Panc1 (cell line): ENCODE results near the gene TSHZ2. TPM values are rescaled to one million over a fixed set of nuclear protein-coding genes. Genes with fewer than 3 reads are reported as not detected.

Experiments used
- ATAC-seq: fragments of 200-7000 bp; cut with Tn5 transposase; 2 replicates; pipeline ENCODE4 v1.9.1; 2020; ENCODE audit warnings: mild to moderate bottlenecking, moderate library complexity
- BruUV-seq: library from RNA; stranded (reverse); fragments of 400-500 nt; replicated peaks from 2 replicates; lab custom pipeline; 2021; lab: Mats Ljungman, UMichigan
- CTCF ChIA-PET: fragments of 300-600 bp; sonication (Branson Sonifier 250); formaldehyde crosslinking; loops from one replicate; lab custom pipeline; 2022; ENCODE audit warnings: antibody characterized with exemption; lab: Charles Lee
- POLR2A ChIA-PET: fragments of 300-600 bp; sonication (Branson Sonifier 250); formaldehyde crosslinking; loops from one replicate; lab custom pipeline; 2022; ENCODE audit warnings: antibody characterized with exemption; lab: Charles Lee
- DNase-seq: peaks from one replicate; pipeline ENCODE4 v3.0.0-alpha.2; 2010; ENCODE audit warnings: low read depth, low spot score
- H3K27ac ChIP-seq: 2 replicates; pipeline ENCODE4 v1.5.1; 2011; ENCODE audit warnings: mild to moderate bottlenecking, low read length, inconsistent platforms
- H3K27me3 ChIP-seq: fragments of 200-500 bp; sonication (Bioruptor generic); 2 replicates; pipeline ENCODE4 v1.6.0; 2014; ENCODE audit warnings: low read length, inconsistent platforms; ENCODE audit not compliant: control insufficient read depth, insufficient read depth
- H3K36me3 ChIP-seq: fragments of 200-500 bp; sonication (Bioruptor generic); 2 replicates; pipeline ENCODE4 v1.5.1; 2014; ENCODE audit warnings: inconsistent platforms, mild to moderate bottlenecking, low read length, moderate library complexity; ENCODE audit not compliant: control insufficient read depth, insufficient read depth
- H3K4me1 ChIP-seq: 2 replicates; pipeline ENCODE4 v1.5.1; 2011; ENCODE audit warnings: inconsistent platforms, mild to moderate bottlenecking, low read length, moderate library complexity; ENCODE audit not compliant: control insufficient read depth, insufficient read depth
- H3K4me3 ChIP-seq, 2 experiments: 2 replicates each; pipeline ENCODE4 v1.5.1; 2011 to 2012; ENCODE audit warnings: low read depth in 2 of 2, low read length in 2 of 2, mild to moderate bottlenecking in 2 of 2, inconsistent platforms in 1 of 2, moderate library complexity in 1 of 2
- H3K9me3 ChIP-seq: fragments of 200-500 bp; sonication (Bioruptor generic); 2 replicates; pipeline ENCODE4 v1.5.1; 2014; ENCODE audit warnings: low read depth, mild to moderate bottlenecking, inconsistent platforms, low read length, moderate library complexity; ENCODE audit not compliant: control insufficient read depth, insufficient read depth
- POLR2AphosphoS5 ChIP-seq: IDR thresholded peaks from 2 replicates; pipeline ENCODE4 v1.6.1; 2012; ENCODE audit warnings: mild to moderate bottlenecking, low read depth, low read length, moderate library complexity
- SIN3A ChIP-seq: IDR thresholded peaks from 2 replicates; pipeline ENCODE4 v1.6.1; 2012; ENCODE audit warnings: low read depth, mild to moderate bottlenecking, low read length, moderate library complexity, borderline replicate concordance; ENCODE audit not compliant: insufficient read depth
- TCF7L2 ChIP-seq: IDR thresholded peaks from 2 replicates; pipeline ENCODE4 v1.6.1; 2011; ENCODE audit warnings: mild to moderate bottlenecking, low read depth, low read length, inconsistent platforms
- in situ Hi-C: cut with HindIII; loops from 2 replicates; pipeline ENCODE4 v1.10.0; 2016; ENCODE audit warnings: low sequenced_read_pairs, low pct_unique_long_range_greater_than_20kb
- intact Hi-C: fragments of 100-400 bp; cut with micrococcal nuclease; formaldehyde crosslinking; loops from one replicate; pipeline ENCODE4 v1.10.0; 2022; ENCODE audit not compliant: unreplicated experiment
- total RNA-seq: library from RNA; stranded (reverse); gene quantifications from one replicate; pipeline ENCODE4 v1.2.1, GENCODE V29; 2021; ENCODE audit not compliant: unreplicated experiment
- TF ChIP-seq, protein P1 (sequence below): fragments of 450-650 bp; IDR thresholded peaks from 2 replicates; pipeline ENCODE4 v1.5.1; 2017; ENCODE audit warnings: mild to moderate bottlenecking
- TF ChIP-seq, protein P2 (sequence below), 2 experiments: IDR thresholded peaks; 2 replicates each; pipeline ENCODE4 v1.6.1; 2011 to 2012; ENCODE audit warnings: low read depth in 2 of 2, control low read depth in 1 of 2, low read length in 1 of 2, mild to moderate bottlenecking in 1 of 2, moderate library complexity in 1 of 2; ENCODE audit not compliant: insufficient read depth in 1 of 2

TSHZ2 gene
- total RNA-seq, 1 experiment from 2014 or later = 0.36 TPM

DNA sequence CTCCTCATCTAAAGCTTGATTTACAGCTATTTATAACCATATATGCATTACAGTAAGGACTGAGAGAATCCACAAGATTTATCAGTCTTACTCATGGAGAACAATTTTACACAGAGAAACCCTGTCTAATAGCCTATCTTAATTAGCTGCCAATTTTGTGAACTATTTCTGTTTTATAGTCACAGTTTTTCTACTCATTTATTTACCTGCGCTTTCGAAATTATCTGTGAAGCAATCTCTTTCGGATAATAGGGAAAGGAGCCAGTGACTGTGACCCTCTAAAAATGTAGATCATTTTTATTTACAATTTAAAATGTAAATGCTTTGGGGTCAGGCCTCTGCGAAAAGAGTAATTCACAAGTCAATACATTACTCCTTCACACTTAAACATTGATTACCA lies 98.1 kb downstream of the TSHZ2 start:
- in situ Hi-C loops = no loop called here
- Histone ChIP-seq H3K4me3 (no peak overlapping the region), H3K4me1 (no peaks in the 10 kb centered on the region), H3K27ac (no peak overlapping the region), H3K9me3 (no peaks in the 10 kb centered on the region), H3K36me3 (no peaks in the 10 kb centered on the region), H3K27me3 (peaks cover 10% of the 10 kb centered on the region)
- TF ChIP-seq, protein P1, sequence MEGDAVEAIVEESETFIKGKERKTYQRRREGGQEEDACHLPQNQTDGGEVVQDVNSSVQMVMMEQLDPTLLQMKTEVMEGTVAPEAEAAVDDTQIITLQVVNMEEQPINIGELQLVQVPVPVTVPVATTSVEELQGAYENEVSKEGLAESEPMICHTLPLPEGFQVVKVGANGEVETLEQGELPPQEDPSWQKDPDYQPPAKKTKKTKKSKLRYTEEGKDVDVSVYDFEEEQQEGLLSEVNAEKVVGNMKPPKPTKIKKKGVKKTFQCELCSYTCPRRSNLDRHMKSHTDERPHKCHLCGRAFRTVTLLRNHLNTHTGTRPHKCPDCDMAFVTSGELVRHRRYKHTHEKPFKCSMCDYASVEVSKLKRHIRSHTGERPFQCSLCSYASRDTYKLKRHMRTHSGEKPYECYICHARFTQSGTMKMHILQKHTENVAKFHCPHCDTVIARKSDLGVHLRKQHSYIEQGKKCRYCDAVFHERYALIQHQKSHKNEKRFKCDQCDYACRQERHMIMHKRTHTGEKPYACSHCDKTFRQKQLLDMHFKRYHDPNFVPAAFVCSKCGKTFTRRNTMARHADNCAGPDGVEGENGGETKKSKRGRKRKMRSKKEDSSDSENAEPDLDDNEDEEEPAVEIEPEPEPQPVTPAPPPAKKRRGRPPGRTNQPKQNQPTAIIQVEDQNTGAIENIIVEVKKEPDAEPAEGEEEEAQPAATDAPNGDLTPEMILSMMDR = no peak
- TF ChIP-seq POLR2AphosphoS5 = no peak
- no peak for TF ChIP-seq SIN3A
- TF ChIP-seq, protein P2, sequence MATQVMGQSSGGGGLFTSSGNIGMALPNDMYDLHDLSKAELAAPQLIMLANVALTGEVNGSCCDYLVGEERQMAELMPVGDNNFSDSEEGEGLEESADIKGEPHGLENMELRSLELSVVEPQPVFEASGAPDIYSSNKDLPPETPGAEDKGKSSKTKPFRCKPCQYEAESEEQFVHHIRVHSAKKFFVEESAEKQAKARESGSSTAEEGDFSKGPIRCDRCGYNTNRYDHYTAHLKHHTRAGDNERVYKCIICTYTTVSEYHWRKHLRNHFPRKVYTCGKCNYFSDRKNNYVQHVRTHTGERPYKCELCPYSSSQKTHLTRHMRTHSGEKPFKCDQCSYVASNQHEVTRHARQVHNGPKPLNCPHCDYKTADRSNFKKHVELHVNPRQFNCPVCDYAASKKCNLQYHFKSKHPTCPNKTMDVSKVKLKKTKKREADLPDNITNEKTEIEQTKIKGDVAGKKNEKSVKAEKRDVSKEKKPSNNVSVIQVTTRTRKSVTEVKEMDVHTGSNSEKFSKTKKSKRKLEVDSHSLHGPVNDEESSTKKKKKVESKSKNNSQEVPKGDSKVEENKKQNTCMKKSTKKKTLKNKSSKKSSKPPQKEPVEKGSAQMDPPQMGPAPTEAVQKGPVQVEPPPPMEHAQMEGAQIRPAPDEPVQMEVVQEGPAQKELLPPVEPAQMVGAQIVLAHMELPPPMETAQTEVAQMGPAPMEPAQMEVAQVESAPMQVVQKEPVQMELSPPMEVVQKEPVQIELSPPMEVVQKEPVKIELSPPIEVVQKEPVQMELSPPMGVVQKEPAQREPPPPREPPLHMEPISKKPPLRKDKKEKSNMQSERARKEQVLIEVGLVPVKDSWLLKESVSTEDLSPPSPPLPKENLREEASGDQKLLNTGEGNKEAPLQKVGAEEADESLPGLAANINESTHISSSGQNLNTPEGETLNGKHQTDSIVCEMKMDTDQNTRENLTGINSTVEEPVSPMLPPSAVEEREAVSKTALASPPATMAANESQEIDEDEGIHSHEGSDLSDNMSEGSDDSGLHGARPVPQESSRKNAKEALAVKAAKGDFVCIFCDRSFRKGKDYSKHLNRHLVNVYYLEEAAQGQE (IDR thresholded peaks at IDR 0.05; ENCODE audit: insufficient read depth in 1 of 2, low read depth in 2 of 2, low read length in 1 of 2) = no peak
- no peak for TF ChIP-seq TCF7L2
- intact Hi-C loops = no loop called here
- DNase-seq (no peak), ATAC-seq (no peak)
- CTCF ChIA-PET = no interaction called here
- POLR2A ChIA-PET = no interaction called here
- no TSS peak for BruUV-seq

DNA sequence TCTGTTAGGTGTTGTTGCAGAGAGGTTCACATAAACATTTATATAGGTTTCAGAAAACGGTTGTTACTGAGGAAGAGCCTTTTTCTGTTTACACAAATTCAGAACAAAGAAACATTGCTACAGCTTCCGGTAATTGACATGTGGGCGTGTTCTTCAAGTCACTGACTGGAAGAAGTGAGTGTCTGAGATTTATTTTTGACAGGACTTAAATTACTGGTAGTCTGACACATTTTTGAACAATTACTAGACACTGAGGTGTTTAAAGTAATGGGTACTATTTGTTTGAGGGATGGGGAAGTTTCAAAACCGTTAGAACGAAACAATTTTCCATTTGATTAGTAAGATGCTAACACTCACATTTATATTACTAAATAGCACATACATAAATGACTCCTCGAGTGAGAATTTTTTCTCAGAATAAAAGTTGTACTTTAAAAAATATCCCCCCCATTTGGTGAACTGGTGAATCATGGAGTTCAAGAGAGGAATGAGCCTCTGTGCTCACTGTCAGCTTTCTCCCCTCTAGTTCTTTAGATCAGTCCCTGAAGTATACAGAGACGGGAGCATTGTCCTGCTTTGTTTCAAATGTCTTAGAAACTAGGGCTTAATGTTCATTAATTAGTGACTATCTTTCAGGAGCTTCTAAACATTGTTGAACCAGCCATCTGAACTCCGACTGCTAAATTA lies 98.7 kb downstream of the TSHZ2 start:
- Histone ChIP-seq H3K4me1 (no peaks in the 10 kb centered on the region), H3K36me3 (no peaks in the 10 kb centered on the region), H3K27me3 (peaks cover 10% of the 10 kb centered on the region), H3K27ac (no peak overlapping the region), H3K9me3 (no peaks in the 10 kb centered on the region), H3K4me3 (no peak overlapping the region)
- BruUV-seq = no TSS peak
- CTCF ChIA-PET = no interaction called here
- intact Hi-C loops = no loop called here
- DNase-seq (no peak), ATAC-seq (no peak)
- TF ChIP-seq POLR2AphosphoS5 (no peak), TCF7L2 (no peak), SIN3A (no peak)
- TF ChIP-seq, protein P1 = no peak
- TF ChIP-seq, protein P2 (IDR thresholded peaks at IDR 0.05; ENCODE audit: insufficient read depth in 1 of 2, low read depth in 2 of 2, low read length in 1 of 2) = no peak
- POLR2A ChIA-PET = no interaction called here
- in situ Hi-C loops = no loop called here
